NCI-H1694 treated with DMSO at 0.1 percent for 48 hours (cell line): ENCODE results near the gene PARD6G.
A peak's percentile ranks its signal among the peaks of the same experiment; 100 is the strongest.
"Not testable (repeated sequence)": the region's sequence is repeated elsewhere in the genome, so short reads cannot be mapped to it uniquely, and the experiment has no call there.

ENCODE experiments used
- DNase-seq: peaks from one replicate; lab custom pipeline; 2025; lab: John Stamatoyannopoulos, UW

PARD6G gene, protein sequence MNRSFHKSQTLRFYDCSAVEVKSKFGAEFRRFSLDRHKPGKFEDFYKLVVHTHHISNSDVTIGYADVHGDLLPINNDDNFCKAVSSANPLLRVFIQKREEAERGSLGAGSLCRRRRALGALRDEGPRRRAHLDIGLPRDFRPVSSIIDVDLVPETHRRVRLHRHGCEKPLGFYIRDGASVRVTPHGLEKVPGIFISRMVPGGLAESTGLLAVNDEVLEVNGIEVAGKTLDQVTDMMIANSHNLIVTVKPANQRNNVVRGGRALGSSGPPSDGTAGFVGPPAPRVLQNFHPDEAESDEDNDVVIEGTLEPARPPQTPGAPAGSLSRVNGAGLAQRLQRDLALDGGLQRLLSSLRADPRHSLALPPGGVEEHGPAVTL

DNA sequence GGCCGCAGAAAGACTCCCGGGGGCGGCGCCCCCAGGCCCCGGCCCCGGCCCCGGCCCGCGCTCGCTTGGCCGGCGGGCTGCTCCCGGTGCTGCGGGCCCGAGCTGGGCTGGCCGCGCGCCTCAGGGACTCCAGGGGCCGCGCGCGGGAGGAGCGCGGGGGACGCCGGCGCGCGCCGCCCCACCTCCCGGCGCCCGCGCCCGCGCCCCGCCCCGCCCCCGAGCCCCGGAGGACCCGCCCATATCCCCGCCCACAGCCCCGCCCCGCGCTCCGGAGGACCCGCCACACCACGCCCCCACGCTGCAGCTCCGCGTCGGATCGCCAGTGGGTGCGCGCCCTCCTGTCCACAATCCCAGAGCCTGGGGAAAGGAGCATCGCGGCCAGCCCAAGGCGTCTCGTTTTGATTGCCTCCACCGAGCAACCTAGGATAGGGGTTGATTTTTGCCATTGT, at the start of gene PARD6G:
PARD6G (minus strand) TSS at position 122 of the 449 bp plus-strand sequence. CDS start 166 bp downstream, outside the sequence.
- DNase-seq = peak; percentile 13

DNA sequence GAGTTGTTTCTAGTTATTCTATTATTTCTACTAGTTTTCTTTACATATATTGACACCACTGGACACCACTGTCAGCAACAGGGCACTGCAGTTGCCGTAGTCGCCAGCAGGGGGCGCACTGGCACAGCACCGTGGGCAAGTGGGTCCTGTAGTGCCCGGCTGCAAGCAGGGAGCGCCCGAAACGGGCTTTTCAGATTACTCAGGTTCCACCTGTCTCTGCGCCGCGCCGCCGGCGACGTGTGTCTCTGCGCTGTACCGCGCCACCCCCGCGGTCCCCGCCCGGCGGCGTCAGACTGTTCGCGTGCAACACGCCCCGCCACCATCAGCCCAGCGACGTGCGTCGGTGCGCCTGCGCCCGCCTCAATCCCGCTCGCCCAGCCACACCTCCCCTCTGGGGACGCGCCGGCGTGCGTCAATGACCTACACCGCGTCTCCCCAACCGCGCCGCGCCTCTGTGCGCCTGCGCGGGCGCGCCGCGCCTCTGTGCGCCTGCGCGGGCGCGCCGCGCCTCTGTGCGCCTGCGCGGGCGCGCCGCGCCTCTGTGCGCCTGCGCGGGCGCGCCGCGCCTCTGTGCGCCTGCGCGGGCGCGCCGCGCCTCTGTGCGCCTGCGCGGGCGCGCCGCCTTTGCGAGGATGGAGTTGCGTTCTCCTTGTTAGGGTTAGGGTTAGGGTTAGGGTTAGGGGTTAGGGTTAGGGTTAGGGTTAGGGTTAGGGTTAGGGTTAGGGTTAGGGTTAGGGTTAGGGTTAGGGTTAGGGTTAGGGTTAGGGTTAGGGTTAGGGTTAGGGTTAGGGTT, 15.1 kb upstream of the PARD6G start:
- not testable (repeated sequence) for DNase-seq

DNA sequence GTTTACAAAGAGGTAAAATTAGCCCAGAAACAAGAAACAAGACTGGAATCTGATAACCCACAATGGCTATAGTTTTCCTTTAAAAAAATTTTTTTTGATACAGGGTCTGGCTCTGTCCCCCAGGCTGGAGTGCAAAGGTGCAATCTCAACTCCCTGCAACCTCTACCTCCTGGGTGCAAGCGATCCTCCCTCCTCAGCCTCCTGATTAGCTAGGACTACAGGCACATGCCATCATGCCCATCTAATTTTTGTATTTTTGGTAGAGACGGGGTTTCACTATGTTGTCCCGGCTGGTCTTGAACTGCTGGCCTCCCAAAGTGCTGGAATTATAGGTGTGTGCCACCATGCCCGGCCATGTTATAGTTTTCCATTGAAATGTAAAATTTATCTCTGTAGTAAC, 12.3 kb upstream of the PARD6G start:
- no peak for DNase-seq

DNA sequence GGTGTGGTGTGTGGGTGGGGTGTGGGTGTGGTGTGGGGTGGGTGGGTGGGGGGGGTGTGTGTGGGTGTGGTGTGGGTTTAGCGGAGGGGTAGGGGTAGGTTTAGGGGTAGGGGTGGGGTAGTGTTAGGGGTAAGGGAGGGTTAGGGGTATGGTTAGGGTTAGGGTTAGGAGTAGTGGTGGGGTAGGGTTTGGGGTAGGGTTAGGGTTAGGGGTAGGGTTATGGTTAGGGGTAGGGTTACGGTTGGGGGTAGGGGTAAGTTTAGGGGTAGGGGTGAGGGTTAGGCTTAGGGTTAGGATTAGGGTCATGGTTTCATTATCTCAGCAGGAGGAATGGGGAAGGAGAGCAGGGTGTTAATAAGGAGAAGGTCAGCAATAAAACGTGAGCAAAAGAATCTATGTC, 11.3 kb upstream of the PARD6G start:
- no peak for DNase-seq

DNA sequence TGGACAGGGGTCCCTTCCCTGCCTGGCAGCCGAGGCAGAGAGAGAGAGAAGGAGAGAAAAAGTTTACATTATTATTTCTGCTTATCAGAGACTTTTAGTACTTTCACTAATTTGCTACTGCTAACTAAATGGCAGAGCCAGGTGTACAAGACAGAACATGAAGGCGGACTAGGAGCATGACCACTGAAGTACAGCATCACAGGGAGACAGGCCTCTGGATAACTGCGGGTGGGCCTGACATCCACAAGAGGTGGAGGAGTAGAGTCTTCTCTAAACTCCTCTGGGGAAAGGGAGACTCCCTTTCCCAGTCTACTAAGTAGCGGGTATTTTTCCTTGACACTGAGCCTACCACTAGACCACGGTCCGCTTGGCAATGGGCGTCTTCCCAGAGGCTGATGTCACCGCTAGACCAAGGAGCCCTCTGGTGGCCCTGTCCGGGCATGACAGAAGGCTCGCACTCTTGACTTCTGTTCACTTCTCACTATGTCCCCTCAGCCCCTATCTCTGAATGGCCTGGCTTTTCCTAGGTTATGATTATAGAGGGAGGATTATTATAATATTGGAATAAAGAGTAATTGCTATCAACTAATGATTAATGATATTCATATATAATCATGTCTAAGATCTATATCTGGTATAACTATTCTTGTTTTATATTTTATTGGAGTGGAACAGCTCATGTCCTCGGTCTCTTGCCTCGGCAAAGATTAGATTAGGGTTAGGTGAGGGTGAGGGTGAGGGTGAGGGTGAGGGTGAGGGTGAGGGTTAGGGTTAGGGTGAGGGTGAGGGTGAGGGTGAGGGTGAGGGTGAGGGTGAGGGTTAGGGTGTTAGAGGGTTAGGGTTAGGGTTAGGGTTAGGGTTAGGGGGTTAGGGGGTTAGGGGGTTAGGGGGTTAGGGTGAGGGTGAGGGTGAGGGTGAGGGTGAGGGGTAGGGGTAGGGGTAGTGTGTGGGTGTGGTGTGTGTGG, 10.5 kb upstream of the PARD6G start:
- not testable (repeated sequence) for DNase-seq

DNA sequence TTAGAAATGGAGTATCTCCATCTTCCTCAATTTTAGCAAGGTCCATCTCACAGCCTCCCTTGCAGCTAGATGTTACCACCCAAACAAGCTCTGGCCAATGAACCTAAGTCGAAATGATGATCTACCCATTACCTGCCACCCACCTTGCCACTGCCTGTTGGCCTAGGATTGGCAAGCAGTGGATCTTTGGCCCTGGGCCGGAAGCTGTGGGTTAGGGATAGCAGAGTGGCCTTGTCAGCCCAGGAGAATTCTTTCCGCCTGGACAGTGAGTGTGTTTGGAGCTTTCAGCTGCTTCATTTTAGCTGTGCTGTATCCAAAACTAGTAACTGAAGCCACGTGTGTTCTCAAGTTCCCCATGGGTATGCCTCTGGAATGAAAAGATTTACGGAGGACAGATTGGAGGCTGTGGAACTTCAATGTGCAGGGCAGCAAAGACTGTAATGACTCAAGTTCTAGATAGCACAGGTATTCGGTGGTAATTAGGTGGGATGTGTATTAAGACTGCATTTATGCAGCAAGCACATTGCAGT, 7.7 kb upstream of the PARD6G start:
- DNase-seq = no peak

DNA sequence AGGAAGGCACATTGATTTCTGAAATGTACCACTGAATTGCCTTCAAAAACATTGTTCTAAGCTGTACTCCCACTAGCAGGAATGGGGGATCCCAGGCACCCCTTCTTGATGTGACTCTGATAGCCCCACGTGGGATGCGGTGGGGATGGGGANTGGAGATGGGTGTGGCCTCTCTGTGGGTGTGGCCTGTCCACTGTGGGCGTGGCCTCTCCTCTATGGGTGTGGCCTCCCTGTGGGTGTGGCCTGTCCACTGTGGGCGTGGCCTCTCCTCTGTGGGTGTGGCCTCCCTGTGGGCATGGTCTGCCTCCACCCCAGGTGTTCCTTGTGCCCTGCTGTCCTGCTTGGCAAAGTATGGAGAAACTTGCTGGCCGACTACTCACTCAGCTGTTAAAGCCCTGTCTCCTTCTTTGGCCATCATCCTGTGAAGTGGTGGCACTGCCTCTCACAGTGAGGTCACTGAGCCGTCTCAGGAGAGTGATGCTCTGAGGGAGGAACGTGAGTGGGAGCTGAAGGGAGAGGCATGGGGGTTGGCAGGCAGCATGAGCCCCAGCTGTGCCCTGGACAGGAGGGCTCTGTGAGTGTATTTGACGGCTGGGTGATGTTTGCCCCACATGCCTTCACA, 6.7 kb upstream of the PARD6G start:
- DNase-seq = no peak

DNA sequence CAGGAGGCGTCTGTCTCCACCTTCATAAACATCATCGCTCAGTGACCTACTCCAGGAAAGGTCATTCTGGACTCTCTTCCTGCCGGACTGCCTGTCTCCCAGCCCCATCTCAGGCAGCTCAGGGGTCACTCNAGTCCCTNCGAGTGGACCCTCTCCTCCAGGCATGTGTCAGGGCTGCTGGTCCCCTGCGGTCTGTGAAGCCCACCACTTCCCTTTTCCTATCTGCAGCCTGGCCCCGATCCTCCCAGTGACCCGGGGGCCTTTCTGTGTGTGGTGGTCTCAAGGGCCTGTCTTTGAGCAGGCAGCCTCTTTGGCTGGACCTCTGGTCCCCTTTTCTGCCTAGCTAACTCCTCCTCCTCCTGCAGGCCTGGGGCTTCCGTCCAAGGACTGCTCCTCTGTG, 5.9 kb upstream of the PARD6G start:
- DNase-seq = no peak

DNA sequence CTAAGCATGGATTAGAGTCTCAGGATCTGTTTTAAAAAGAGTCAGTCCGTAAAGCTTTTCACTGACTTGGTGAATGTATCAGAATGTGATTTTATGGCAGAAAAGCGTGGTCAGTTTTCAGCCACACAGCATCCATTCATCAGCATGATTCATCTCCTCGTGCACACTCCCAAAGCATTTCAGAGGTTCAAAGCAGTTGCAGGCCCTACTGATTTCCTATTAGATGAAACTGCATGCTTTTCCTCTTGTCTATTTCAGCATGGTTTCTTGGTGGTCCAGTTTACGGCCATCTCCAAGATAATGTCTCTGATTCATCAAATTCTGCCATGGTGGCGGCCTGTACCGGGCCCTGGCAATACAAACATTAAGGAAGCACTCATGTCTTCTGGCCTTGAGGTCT, 4.8 kb upstream of the PARD6G start:
- DNase-seq = no peak

DNA sequence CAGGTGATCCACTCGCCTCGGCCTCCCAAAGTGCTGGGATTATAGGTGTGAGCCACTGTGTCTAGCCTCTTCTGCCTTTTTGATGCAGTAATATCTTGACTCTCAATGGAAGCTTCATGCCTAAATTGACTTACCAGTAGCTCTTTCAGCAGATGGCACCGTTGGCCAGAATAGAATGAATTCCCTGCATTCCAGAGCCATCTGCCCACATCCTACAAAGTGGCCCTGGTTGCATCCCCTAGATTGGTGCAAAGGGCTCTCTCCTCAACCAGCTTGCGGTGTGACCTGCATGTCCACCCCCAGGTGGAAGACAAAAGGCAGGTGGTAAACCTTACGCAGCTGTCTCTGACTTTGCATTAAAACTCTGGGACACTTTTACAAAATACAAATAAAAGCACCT, 4.4 kb upstream of the PARD6G start:
- no peak for DNase-seq

DNA sequence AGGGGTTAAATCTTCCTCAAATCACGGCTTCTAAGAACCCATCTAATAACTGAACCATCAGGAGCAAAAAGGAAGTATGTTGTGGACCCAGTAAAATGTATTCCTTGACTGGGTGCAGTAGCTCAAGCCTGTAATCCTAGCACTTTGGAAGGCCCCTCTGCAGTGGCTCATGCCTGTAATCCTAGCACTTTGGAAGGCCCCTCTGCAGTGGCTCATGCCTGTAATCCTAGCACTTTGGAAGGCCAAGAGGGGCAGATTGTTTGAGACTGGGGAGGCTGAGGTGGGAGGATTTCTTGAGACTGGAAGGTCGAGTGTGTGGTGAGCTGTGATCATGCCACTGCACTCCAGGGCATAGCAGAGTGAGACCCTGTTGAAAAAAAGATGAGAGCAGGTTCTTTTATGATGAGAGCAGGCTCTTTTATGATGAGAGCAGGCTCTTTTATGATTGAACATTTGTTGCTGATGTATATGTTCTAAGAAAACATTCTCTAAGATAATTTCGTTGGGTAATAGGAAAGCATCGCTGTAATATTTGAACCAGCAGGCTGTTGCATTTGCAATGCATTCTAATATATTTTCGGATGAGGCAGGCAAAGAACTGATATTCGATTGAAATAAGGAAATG, 3.5 kb upstream of the PARD6G start:
- no peak for DNase-seq

DNA sequence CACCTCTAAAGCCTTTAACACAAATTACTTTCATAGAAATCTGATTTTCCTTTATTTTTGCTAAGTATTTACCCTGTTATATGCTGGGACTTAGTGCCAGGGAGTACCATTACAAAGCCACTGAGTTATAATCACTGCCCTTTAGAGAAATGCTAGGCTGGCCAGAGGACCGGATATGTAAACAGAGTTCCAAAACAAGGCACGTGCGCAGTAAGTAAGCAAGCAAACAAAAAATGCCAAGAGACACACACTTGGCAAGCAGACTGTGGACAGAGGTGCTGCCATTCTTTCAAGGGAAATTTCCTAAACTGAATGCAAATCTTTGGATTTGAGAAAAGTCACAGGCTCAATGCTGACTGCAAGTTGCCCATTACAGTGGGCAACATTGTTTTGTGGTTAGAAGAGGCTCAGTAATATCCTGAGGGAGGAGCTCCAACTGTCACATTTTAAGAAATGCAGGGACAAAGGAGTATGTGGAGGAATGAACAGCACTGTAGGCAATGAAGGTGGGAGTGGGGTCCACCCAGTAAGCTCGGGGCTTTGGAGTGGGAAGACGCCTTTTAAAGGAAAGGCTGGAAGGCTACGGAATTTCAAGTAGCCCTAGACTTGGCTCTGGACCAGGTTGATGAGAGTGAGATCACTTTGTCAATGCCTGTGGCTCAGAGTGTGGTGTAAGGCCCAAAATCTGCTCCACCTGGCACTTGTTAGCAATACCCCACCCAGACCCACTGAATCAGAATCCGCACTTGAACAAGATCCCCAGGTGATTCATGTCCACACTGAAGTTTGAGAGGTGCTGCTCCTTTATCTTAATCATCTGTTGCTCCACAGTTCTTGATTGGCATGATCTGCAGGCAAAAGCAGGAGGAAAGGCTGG, 2.1 kb upstream of the PARD6G start:
- DNase-seq = no peak

DNA sequence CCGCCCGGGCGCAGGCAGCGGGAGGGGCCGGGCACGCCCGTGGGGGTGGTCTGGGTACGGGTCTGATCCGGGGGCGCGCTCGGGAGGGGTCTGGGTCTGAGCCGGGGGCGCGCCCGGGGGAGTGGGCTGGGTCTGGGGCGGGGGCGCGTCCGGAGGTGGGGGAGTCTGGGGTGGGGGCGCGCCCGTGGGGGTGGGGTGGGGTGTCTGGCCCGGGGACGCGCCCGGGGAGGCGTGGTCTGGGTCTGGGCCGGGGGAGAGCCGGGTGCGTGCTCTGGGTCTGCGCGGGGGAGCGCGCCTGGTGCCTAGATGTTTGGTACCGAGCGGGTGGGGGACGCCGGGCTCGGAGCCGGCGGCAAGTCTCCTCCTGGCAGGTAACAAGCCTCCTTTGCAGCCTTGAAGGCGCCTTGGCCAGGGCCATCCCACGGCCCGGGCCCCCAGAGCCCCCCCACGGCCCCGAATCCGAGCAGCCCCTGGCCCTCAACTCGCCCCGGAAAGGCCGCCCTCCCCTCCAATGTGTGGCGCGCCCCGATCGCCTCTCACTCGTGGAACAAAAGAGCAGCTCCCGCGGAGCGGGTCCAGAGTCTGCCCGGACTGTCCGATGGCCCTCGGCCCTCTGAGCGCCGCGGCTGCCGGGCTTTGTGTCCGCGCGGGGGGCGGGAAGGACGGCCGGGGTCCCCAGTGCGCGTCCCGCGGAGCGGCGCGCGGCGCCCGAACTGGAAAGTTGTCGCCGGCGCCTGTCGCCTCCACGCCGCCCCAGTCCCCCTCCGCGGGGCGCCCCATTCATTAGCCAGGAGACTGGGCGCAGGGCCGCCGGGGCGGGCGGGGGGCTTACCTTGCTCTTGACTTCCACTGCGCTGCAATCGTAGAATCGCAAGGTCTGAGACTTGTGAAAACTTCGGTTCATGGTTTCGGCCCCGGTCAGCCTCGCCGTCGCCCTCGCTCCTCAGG, 595 bp downstream of the PARD6G start:
- peak; percentile 48 for DNase-seq

DNA sequence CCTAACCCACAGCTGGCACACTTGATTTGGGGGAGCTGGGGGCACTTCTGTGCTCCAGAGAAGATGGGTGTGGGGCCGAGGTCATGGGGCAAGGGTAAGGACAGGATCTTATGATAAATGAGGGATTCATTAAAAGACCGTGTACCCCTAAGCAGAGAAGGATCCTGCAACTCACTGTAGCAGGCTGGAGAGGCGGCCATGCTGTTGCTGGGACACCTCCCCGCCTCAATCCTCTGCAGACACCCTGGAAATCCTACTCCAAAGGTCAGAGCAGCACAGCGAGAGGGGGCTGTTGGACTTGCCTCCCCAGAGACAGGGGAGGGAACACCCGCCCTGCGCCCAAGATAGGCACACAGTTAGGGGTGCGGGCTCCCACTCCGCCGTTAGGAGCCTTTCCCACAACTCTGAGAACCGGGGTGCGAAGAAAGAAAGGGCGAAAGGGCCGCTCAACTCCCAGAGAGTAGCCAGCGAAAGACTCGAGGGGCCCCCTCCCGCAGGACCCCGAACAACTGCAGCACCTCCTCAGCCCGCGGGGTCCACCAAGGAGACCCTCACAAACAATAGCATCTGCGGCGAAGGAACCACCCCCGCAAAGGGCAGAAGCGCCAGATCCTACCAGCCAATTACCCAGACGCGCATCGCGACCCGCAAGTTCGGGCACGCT, 1.4 kb downstream of the PARD6G start:
- DNase-seq = no peak

DNA sequence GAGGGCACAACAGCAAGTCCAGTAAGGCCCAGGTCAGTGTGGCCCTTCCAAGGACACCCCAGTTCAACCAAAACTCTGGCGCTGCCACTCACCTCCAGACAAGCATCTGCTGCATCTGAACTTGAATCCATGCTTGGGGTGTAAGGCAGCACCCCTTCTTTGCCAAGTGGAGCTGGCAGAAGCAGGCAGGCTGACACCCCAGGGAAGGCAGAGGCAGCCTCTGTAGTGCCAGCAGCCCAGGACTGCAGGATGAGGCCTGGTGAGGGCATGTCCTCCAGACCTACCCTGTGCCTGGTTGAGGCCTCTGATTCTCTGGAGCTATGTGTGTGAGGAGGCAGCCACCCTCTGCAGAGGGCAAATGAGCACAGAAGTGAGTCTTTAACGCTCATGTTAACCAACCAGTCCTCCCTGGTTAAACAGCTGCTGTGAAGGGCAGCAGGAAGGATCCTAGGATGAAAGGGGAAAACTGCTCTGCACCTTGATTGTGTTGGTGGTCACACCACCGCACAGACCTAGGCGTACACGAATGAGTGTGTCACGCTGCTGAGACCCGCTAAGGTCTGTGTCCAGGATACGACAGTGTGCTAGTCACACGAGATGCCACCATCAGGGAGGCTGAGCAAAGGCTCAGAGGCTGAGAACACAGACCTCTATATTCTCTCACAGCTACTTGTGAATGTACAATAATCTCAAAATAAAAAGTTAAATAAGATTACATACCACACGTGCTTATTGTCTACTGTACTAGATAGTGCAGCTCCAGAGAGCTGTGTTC, 2.2 kb downstream of the PARD6G start:
- no peak for DNase-seq

DNA sequence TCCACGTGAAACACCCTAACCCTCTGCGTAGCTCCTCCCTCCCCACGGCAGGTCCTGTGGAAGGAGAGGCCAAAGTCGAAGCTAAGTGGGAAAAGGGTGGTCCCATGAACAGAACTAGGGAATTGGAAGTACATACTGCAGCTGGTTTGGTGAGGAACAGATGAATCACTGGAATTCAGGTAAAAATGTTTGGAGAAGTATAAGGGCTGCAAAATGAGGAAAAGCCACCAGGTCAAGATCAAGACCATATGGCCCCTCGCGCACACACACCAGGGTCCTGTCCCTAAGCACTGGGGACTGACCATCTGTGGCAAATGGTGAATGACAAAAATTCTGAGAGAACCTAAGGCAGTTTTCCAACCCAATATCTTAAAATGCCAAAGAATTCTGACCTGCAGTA, 3.1 kb downstream of the PARD6G start:
- no peak for DNase-seq

DNA sequence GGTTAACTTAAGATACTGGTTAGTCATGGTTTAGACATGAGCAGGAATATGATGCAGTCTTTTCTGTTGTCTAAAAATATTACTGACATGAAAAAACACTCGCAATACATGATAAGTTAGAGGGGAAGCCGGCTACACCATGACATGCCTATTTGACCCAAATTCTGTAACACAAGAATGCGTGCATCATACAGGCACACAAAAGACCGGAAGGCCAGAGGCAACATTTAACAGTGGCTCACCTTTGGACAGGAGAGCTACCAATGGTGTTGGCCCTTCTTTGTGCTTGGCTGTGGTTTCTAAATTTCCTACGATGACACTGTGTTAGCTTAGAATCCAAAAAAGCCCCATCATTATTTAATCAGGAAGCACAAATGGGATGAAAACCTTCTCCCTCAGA, 4.1 kb downstream of the PARD6G start:
- no peak for DNase-seq
